Fibroblast of mammary gland (primary cell): Measurements from ENCODE around the gene ULK4.
"Not testable (repeated sequence)": the region's sequence is repeated elsewhere in the genome, so short reads cannot be mapped to it uniquely, and the experiment has no call there.

ENCODE experiments used
- DNase-seq: peaks from one replicate; pipeline ENCODE4 v3.0.0-alpha.2; 2010; ENCODE audit warnings: low read depth
- H3K4me3 ChIP-seq: 2 replicates; pipeline ENCODE4 v1.5.1; 2011; ENCODE audit warnings: low read depth, mild to moderate bottlenecking, low read length, moderate library complexity; ENCODE audit not compliant: control insufficient read depth
- TF ChIP-seq, protein P1 (sequence below): conservative IDR thresholded peaks from 2 replicates; pipeline ENCODE4 v1.5.1; 2011; ENCODE audit warnings: low read depth, low read length, inconsistent platforms; ENCODE audit not compliant: control insufficient read depth, insufficient read depth

ULK4 gene

GRCh38 chr3:41698898-41699297 lies 263.0 kb downstream of the ULK4 start:
- DNase-seq, result peak; percentile 6
- TF ChIP-seq, protein P1, sequence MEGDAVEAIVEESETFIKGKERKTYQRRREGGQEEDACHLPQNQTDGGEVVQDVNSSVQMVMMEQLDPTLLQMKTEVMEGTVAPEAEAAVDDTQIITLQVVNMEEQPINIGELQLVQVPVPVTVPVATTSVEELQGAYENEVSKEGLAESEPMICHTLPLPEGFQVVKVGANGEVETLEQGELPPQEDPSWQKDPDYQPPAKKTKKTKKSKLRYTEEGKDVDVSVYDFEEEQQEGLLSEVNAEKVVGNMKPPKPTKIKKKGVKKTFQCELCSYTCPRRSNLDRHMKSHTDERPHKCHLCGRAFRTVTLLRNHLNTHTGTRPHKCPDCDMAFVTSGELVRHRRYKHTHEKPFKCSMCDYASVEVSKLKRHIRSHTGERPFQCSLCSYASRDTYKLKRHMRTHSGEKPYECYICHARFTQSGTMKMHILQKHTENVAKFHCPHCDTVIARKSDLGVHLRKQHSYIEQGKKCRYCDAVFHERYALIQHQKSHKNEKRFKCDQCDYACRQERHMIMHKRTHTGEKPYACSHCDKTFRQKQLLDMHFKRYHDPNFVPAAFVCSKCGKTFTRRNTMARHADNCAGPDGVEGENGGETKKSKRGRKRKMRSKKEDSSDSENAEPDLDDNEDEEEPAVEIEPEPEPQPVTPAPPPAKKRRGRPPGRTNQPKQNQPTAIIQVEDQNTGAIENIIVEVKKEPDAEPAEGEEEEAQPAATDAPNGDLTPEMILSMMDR, result no peak
- no peak overlapping the region for H3K4me3 ChIP-seq

DNA sequence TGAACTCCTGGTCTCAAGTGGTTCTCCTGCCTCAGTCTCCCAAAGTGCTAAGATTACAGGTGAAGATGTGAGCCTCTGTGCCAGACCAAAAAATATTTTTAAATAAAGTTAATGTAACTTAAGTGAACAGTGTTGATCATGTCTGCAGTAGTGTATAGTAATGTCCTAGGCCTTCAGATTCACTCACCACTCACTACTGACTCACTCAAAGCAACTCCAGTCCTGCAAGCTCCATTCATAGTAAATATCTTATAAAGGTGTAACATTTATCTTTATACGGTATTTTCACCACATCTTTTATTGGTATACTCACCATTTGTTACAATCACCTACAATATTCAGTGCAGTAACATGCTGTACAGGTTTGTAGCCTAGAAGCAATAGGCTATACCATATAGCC lies 264.2 kb downstream of the ULK4 start:
- no peak for DNase-seq
- no peak overlapping the region for H3K4me3 ChIP-seq
- TF ChIP-seq, protein P1, result no peak

GRCh38 chr3:41695806-41696205 lies 266.1 kb downstream of the ULK4 start:
- DNase-seq, result peak; percentile 38
- not testable (repeated sequence) for H3K4me3 ChIP-seq
- TF ChIP-seq, protein P1, result peak; percentile 35

- TF ChIP-seq, protein P1, result no peak
- H3K4me3 ChIP-seq, result no peak overlapping the region
- DNase-seq, result peak; percentile 43
These were observed 268.1 kb downstream of the ULK4 start for GRCh38 chr3:41693799-41694198.

DNA sequence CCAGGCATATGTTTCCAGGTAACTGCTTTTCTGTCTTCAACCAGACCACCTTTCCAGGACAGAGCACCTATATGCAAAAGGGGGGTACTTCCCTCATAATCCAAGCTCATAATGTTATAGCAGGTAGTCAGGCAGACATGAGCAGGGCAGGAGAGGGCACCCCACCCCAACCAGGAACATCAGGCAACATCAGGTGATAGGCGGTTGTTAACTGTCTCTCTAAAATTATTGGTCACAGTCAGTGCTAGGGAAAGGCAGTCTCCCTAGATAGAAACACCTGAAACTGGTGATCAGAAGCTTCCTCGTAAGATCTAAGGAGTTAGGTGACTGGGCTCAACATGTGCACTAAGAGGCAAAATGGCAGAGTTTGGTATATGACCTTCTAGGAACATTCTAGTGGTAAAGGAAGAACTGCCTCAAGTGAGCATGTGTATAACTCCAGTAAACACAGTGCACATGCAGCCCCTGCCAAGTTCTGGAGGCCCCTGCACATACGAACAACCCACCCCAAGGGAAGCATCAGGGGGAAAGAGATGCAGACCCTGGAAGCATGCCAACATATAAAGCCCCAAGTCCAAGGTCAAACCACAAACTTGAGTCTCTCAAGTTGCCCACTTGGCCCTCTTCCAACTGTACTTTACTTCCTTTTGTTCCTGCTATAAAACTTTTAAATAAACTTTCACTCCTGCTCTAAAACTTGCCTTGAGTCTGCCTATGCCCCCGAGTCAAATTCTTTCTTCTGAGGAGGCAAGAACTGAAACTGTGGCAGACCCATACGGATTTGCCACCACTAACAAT lies 270.9 kb downstream of the ULK4 start:
- TF ChIP-seq, protein P1, result no peak
- no peak for DNase-seq
- no peak overlapping the region for H3K4me3 ChIP-seq

- TF ChIP-seq, protein P1, result no peak
- peak; percentile 67 for DNase-seq
- no peak overlapping the region for H3K4me3 ChIP-seq
These were observed 273.1 kb downstream of the ULK4 start for GRCh38 chr3:41688595-41689380.
